CD4-positive, alpha-beta T cell treated with Interleukin-17A for 4 hours (primary cell): ENCODE results near the gene NAPSA.
"Not testable (repeated sequence)": the region's sequence is repeated elsewhere in the genome, so short reads cannot be mapped to it uniquely, and the experiment has no call there.

Experiments used
- DNase-seq: peaks from one replicate; pipeline ENCODE4 v3.0.0-alpha.2; 2020; ENCODE audit warnings: mixed read lengths

Gene NAPSA

DNA sequence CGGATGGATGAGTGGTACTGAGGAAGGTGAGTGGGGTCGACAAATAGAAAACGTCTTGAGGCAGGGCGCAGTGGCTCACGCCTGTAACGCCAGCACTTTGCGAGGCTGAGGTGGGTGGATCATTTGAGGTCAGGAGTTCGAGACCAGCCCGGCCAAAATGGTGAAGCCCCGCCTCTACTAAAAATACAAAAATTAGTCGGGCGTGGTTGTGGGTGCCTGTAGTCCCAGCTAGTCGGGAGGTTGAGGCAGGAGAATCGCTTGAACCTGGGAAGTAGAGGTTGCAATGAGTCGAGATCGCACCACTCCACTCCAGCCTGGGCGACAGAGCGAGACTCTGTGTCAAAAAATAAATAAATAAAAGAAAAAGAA lies 35.5 kb downstream of the NAPSA start:
- DNase-seq, result not testable (repeated sequence)

DNA sequence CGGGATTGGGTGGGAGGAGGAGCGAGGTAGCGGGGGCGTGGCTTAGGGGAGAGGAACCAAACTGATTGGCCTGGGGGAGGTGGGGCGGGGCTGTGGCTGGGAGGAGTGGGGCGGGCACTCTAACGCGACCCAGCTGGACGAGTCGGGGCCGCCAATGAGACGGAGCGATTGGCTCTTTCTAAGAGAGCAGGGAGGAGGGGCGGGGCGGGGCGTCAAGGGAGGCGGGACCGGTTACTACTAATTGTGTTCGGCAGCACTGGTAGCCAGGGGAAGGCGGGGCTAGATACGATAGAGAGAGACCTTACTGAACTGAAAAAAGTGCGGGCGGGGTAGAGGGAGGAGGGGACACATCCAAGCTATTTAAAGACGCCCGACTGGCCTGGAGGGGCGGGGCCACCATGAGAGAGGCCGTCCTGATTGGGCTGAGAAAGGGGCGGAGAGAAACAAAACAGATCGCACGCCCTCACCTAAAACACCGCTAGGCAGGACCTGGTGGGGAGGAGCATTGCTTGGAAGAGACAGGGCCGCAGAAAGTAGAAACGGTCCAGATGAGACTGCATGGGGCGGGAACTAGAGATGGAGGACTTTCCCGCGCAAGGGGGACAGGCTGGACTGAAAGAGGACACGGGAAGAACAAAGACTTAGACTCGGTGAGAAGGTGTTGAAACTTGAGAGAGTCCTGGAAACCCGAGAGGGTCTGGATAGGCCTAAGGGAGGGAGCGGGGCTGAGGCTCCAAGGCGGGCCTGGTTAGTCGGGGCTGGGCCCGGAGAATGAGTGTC lies 36.1 kb downstream of the NAPSA start, which contains the start of gene KCNC3:
TSS of gene KCNC3 (minus strand) at position 232 of the 780 bp plus-strand sequence. CDS start 295 bp downstream, outside the sequence.
- DNase-seq, result peak; percentile 87

DNA sequence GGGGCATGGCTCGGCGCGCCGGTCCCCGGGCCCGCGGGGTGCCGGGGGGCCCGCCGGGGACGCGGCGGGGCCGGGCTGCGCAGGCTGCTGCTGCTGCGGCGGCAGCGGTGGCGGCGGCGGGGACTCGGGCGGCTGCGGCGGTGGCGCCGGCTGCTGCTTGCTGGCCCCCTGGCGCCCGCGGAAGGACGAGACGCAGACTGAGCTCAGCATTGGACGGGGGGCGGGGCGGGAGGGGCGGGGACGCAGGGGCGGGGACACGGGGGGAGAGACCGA lies 36.6 kb downstream of the NAPSA start:
- no peak for DNase-seq

DNA sequence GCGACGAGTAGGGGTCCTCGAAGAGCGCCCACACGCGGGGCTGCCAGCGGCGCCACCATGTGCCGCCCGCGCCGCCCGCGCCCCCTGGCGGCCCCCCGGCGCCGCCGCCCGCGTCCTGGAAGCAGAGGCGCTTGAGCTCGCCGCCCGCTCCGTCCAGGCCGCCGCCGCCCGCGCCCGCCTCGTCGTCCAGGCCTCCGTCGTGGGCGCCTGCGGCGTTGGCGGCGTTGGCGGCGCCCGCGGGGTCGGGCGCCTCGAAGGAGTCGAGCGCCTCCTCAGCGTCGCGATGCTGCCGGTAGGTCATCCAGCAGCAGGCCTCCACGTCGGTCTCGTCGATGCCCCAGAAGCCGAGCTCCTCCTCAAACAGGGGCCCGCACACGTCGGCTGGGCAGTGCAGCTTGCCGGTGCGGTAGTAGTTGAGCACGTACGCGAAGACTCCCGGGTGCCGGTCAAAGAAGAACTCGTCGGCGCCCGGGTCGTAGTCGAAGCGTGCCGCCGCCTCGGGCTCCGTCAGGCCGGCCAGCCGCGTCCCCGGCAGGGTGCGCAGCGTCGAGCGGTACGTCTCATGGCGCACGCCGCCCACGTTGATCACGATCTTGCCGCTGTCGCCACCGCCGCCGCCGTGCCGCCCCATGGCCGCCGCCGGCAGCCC lies 37.1 kb downstream of the NAPSA start:
- no peak for DNase-seq

DNA sequence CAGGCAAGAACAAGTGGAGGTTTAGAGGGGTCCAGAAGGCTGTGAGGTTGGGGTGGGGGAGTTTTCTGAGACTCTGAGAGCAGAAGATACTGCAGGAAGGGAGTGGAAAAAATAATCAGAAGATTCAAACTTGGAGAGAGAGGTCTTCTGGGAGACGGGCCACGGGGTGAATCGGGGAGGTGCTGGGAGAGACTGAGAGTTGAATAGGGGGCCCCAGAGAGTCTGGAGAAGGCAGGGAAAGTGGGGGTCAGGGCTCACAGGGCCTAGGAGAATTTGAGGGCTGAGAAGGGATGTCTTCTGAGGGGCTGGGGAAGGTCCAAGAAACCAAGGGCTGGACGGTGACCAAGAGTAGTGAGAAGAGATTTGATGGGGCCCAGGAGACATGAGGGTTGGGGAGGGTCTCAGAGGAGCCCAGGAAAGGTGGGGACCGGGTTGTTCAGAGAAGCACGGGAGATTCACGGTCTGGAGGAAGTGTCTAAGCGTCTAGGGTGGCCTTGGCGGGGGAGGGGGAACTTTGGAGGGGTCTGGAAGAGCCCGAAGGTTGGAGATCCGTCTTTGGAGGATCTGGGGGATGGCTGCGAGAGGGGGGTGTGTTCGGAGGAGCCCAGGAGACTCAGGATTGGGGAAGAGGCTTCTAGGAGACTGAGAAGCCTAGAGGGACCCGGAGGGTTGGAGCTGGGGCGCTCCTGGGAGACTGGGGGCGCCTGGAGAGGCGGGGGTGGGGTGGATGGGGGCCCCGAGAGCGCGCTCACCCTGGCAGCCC lies 37.8 kb downstream of the NAPSA start:
- no peak for DNase-seq

DNA sequence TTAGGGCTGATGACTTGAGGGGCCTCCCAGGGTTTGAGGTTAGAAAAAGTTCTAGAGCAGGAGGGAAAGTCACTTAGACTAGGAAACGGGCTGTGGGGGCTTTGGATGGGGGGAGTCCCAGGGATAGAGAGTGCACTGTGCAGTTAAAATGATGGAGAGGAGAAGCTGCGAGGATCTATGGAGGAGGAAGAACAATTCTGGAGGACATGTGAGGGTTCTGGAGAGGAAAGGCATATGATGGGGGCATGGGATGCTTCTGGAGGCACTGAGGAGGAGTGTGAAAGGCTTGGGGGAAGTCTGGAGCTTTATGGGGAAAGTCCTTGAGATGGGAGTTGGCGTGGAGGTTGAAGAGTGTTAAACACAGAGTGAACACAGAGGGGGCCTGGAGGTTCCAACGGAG lies 38.4 kb downstream of the NAPSA start:
- DNase-seq, result no peak

DNA sequence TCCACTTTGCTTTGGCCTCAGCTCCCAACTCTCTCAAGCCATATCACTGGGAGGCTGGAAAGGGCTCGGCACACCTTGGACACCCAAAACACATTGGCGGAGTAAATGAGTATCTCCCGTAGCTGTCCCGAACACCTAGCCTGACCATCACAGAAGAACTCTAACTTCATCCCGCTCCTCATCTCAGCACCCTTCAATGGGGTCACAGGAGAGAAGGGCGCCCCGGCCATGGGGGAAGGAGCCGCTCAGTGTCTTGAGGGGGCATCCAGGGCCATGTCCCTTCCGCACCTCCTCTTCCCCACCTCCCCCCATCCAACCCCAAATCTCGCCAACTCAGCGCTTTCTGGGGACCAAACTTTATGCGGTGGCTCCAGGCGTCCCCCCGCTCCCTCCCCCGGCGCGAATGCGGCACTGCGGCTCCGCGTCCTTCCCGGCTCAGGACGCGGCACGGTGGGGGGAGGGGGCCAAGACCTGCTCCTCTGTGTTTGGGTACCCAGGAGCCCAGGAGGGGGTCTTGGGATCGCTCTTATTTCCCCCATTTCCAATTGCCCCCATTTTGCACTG lies 39.3 kb downstream of the NAPSA start:
- no peak for DNase-seq

DNA sequence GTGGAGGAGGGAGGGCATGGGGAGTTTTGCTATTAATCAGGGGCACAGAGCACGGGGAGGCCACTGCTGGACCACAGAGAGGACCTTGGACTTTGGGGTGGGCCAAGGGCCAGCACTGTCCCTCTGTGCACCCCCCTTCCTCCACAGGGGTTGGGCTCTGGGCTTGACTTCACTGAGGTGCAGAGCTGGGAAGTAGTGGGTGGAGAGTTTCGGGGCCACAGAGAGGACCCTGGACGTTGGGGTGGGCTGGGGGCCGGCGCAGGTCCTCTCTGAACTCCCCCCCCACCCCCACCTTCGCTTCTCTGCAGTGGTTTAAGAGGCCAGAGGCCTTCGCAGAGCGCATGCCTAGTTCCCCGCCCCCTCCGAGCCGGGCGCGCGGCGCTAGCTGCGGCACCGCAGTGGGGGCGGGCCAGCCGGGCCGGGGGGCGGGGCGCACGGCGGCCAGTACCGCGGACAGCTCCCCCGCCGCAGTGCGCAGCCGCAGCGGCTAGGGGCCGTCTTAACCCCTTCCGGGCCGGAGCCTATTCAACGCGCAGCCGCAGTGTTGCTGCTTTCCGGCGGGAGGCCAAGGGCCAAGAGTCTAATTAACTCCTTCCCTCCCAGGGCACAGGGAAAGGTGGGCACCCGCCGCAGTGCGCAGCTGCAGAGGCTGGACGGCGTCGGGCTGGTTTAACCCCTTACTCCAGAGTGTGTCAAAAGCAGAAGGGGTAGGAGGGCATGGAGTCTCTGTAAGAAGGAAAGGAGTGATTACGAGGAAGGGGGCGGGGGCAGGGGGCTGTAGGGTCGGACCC lies 39.9 kb downstream of the NAPSA start:
- peak; percentile 67 for DNase-seq

DNA sequence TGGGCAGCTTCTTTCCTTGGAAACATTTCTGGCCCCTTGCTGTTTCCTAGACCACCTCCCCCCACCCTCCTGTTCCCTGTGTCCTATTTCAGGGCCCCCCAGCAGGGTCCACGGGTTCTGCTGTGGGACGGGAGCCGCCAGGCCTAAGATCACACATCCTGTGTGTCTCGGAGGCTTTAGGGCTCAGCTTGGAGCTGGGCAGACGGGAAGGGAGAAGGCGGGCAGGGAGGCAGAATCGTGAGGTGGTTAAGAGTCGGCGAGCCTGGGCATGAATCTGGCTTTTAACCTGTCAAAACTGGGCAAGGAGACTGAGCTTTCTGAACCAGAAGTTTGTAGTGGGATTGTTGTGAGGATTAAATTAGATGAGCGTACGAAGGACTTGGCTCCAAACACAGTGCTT lies 41.1 kb downstream of the NAPSA start:
- DNase-seq, result no peak

DNA sequence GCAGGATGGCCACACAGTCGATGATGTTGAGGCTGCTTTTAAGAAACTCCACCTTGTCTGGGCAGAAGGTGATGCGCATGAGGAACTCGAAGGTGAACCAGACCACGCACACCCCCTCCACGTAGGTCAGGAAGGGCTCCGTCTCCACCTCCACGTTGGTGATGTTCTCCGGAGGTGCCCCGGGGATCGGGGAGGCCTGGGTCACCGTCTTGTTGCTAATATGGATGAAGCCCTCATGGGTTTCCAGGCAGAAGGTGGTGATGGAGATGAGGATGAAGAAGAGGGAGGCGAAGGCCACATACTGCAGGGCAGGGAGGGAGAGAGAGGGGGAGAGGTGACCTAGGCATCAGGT lies 41.7 kb downstream of the NAPSA start:
- DNase-seq, result no peak

DNA sequence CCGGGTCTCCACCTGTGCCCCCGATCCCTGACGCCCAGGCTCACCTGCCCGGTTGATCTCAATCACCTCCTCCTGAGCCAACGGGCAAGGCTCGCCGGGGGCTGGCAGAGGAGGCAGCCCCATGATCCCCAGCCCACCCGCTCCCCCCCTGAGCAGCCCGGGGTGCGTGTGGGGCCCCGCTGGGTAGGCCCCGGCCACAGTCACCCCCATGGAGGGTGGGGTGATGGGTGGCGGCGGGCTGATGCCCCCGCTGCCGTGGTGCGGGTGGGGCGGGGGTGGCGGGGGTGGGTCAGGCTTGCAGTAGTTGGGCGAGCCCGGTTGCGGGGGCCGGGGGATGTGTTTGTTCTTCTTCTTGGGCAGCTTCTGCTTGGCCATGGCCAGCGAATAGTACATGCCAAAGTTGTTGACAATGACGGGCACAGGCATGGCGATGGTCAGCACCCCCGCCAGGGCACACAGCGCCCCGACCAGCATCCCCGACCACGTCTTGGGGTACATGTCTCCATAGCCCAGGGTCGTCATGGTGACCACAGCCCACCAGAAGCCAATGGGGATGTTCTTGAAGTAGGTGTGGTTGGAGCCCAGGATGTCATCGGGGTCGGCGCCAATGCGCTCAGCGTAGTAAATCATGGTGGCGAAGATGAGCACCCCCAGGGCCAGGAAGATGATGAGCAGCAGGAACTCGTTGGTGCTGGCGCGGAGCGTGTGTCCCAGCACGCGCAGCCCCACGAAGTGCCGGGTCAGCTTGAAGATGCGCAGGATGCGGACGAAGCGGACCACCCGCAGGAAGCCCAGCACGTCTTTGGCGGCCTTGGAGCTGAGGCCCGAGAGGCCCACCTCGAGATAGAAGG lies 42.3 kb downstream of the NAPSA start:
- DNase-seq, result no peak

DNA sequence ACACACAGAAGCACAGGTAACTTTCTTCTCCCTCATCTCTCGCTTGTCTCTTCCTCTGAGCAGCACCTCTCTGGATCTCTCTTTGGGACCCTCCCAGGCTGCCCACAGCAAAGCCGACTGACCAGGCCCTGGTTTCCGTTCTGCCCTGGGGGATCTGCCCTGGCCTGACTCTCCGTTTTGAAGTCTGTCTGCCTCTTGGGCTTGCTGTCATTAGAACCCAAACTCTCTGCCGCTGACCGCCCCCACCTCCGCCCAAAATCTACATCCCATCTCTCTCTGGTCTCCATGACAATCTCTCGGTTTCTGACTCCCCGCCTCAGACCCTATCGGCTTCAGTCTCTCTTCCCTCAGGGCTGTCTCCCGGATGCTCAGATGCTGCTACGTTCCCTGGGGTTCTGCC lies 43.2 kb downstream of the NAPSA start:
- no peak for DNase-seq

DNA sequence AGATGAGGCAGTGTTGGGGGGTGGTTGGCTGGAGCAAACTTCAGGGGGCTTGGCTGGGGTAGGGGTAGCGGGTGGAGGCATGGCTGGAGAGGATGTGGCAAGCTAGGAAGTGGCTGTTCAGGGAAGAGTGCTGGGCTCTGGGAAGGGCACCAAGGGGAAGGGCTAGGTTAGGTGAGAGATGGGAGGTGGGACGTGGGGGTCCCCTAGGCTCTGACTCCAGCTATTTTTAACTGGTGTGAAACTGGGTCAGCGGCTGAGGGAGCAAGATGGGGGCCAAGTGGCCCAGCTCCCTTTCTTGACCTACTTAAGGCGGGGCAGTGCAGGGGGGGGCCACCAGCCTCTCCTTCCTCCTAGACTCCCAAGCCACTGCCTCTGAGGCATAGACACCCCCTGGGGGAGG lies 43.6 kb downstream of the NAPSA start:
- no peak for DNase-seq

DNA sequence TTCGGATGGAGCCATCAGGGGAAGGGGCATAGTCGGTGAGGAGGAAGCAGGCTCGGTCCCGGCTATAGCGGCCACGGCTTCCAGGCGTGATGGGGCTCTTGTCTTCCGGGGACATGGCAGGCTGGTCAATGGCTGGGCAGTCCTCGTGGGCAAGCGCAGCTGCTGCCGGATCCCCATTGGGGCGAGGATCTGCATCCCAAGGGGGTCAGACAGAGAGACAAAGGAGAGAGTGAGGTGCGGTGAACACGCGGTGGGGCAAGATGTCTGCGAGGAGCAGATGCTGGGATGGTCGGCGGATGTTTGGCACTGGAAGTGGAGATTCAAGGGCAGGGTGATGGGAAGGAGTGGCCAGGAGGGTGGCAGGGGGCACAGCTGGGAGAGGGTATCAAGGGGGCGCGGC lies 44.8 kb downstream of the NAPSA start:
- no peak for DNase-seq

DNA sequence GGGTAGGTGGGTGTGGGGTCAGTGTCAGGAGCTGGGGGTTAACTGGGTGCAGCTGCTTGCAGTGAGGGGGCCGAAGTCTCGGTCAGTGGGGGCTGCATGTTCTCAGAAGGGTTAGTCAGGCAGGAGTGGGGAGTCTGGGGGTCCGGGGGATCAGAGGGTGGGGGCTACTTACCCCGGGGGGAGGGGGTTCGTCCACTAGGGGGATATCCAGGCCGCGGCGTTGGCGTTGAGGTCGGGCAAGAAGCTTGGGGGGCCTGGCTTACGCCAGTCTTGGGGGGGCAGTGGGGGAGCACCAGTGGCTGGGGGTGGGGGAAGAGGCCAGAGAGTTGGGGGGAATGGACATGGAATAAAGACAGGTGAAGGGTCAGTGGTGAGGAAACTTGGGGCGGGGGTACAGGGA lies 45.4 kb downstream of the NAPSA start:
- no peak for DNase-seq

DNA sequence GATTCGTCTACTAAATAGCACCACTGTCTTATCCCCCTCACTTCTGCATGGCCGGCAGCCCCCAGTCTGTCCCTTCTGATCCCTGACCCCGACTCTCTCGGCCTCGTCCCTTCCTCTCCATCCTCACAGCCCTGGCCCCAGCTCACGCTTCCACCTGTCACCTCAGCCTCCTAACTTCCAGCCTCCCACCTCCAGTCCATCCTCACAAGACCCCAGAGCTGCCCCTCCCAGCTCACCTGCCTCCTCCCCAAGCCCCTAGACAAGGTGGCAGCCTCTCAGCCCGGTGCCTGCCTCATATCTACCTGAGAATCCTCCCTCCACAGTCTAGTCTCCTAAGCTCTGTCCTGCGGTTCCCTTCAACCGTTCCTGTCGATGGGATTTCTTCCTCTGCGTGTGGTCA lies 46.3 kb downstream of the NAPSA start:
- no peak for DNase-seq

DNA sequence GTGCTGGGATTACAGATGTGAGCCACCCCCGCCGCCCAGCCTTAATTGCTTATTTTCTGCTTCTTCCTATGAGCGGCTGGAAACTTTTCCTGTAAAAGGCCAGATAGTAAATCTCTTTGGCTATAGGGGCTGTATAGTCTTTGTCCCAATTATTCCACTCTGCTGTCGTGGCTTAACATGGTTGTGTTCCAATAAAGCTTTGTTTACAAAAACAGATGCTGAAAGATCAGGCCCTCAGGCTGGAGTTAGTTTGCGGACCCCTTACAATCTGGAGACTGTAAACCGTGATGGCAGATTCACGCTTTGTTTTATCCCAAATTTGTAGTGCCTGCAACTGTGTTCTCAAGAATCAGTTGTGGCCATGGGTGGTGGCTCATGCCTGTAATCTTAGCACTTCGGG lies 47.0 kb downstream of the NAPSA start:
- no peak for DNase-seq

DNA sequence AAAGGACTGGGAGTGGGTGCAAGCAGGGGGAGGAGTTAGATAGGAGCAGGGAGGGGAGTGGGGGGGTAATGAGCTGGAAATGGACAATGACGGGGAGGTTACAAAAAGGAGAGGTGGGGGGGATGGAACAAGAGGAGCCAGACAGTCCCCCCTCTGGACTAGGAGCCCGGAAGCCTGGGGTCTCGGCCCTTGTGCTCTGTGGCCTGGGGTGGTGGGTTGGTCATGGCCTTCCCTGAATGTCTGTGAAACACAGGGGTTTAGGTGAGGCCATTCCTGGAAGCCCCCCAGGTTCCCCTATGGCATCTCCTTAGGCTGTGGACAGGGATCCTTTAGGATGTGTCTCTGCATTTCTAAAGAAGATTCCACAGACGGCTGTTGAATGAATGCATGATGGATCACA lies 48.3 kb downstream of the NAPSA start:
- no peak for DNase-seq

DNA sequence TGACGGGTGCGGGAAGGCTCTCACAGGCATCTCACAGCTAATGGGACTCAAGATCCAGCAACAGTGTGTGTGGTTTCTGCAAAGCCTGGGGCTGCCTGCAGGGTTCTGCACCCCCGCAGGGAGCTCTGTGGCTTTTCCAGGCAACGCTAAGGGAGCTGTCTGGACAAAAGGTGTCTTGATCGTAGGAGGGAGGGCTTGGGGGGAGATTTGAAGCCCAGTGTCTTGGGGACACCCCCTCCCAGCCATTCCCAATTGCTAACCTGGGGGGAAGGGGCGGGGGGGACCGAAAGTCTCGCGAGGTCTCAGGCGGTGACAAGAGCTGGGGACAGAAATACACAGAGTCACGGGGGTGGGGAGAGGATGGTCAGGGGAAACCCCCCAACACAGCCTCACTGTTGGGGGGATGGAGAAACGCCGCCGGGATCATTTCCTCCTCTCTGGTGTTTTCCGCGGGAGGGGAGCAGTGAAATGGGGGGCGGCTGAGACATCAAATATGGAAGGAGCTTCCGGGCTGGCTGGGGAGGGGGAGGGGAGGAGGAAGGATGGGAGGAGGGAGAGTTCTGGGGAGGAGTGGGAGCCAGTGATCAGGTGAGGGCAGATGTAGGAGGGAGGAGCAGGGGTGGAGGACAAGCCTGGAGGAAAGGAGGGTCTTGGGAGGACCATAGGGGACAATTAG lies 49.5 kb downstream of the NAPSA start:
- DNase-seq, result no peak

DNA sequence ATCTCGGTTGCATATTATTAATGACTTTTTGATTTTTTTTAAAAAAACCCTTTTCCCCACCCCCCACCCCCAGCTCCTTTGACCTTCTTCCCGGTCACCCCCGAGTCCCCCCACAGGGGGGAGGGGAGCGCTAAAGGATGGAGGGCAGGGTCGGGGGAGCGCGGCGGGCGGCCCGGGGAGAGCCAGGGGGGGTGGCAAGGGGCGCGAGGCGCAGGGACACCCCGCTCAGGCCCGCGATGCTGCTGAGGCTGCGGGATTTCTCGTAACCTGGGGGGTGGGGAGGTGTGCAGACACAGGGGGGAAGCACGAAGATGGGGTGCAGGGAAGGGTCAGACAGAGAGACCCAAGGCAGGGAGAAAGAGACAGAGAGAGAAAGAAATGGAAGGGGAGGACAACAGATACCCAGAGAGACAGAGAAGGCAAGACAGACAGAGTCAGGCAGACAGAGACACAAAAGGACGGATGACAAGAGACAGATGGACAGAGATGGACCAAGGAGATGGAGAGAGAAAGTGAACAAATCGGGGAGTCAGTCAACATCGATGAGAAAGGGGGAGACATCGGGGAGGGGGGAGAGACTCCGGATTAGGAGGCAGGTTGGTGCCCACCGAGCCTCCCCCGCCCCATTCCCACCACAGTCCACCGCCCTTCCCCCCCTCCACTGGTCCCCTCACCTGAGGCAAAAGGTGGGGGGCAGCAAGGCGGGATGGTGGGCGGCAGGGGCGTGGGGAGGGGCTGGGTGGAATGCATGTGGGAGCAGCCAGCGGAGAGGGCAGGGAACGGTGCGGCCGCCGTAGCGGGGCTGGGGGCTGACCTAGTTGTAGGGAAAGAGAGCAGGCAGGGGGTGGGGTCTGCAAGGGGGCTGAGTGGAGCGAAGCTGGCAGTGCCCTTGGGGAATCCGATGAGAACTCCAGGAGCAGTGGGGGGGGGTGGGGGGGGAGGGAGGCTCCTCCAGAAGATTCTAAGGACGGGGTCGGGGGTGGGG lies 50.4 kb downstream of the NAPSA start:
- DNase-seq, result no peak
